HG03442 (cell line): ENCODE measurements around the gene RFC2.

ENCODE experiments used
- ATAC-seq: cut with Tn5 transposase; IDR thresholded peaks from one replicate; pipeline ENCODE4 v1.9.1; 2021; ENCODE audit warnings: mild to moderate bottlenecking, moderate library complexity; ENCODE audit not compliant: unreplicated experiment

Gene RFC2

GRCh38 chr7:74194686-74195085 lies 59.5 kb downstream of the RFC2 start:
- no peak for ATAC-seq

DNA sequence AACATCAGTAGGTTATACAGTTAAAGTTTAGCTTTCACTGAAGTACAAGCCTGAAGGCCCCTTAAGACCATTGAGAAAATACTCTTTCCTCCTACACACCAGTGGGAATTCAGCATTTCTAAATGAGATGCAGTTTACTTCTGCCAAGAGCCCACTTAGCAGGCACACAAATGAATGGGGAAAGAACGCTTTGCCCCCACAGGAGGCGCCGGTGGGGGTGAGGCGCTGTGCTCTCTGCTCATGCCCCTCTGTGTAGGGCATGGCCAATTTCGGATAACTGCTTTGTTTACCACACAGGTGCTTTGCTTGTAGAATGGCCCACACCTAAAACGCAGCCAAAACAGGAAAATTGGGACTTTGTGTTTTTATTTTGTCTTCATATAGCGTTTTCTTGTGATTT lies 60.3 kb downstream of the RFC2 start:
- no peak for ATAC-seq

DNA sequence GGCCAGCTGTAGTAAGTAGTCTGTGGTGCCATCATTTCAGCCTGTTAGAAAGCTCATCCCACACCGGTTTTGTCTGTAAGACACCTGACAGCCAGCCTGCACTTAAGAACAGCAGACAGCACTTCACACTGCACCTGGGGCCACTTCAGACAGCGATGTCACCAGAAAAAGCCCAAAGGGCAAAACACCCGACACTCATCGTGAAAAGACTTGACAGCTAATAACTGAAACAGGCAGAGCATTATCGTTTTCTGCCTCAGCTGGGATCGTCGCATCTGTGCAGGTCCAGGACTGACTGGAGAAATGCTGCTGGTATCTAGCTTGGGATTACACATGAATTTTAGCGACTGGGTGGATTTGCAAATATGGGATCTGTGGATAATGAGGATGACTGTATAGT lies 61.1 kb downstream of the RFC2 start:
- ATAC-seq: no peak

GRCh38 chr7:74191231-74191630 lies 63.0 kb downstream of the RFC2 start:
- ATAC-seq: no peak

DNA sequence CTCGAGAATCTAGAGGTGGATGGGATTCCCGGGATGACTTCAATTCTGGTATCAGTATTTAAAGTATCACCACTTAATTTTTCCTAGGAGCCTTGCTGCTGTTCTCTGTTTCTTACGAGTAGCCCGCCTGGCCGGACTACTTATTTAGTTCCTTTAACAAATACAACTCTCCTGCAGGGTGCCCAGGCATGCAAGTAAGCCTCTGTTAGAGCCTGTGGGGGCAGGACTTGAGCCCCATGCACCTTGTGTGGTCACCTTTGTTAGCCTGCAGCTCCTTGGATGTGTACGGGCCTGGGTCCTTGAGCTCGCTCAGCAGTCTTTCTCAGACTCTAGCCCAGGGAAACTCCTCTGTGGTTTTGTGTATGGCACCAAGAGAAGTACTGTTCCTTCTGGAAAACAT lies 63.9 kb downstream of the RFC2 start:
- ATAC-seq: no peak

GRCh38 chr7:74187915-74188675 lies 66.1 kb downstream of the RFC2 start:
- no peak for ATAC-seq

- no peak for ATAC-seq
Observed at GRCh38 chr7:74185636-74186035, 68.6 kb downstream of the RFC2 start.

- no peak for ATAC-seq
Observed at GRCh38 chr7:74185016-74185415, 69.2 kb downstream of the RFC2 start.

GRCh38 chr7:74183653-74184450 lies 70.3 kb downstream of the RFC2 start:
- no peak for ATAC-seq

DNA sequence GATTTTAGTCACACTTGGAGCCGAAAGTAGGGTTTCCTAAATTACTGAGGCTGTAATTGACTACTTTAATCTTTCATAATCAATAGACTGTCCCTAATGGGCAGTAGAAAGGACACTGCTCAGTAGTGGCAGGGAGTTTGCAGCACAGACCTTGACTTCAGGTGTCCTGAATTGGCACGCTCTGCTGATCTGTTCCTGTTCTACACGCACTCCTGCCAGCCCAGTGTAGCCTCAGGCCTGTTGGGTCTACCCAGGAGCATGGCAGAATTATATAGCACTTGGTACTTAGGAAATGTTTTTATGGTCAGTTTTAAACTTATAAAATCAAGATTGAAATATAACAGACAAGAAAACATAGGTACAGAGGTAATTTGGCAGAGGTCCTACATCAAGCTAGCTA lies 71.1 kb downstream of the RFC2 start:
- no peak for ATAC-seq

DNA sequence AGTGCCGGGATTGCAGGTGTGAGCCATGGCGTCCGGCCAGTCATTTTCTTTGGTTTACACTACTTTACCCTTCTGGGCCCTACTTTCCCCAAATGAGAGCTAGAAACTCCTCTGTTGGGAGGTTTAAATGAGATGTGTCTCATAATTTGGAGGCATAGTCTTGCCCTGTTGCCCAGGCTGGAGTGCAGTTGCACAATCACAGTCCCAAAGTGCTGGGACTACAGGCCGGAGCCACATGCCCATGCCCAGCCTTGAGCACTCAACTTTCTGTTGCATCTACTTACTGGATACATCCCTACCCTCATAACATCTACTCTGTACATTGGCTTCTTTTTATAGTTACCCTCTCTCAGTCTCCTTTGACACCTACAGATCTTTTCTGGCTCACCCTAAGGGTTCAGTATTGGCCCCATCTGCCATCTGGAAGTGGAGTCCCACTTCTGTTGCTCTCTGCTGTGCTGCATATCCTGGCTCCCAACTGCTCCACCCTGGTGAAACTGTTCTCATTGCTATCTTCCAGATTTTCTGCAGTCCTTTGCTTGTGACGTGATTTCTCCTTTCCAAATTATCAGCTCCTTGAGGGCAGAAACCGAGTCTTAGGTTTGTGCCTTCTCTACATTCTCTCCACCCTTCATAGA lies 71.6 kb downstream of the RFC2 start:
- no peak for ATAC-seq

GRCh38 chr7:74181821-74182220 lies 72.4 kb downstream of the RFC2 start:
- no peak for ATAC-seq
